ENCODE results near the gene ARHGAP15.
A peak's percentile ranks its signal among the peaks of the same experiment; 100 is the strongest.

The ARHGAP15 gene

DNA sequence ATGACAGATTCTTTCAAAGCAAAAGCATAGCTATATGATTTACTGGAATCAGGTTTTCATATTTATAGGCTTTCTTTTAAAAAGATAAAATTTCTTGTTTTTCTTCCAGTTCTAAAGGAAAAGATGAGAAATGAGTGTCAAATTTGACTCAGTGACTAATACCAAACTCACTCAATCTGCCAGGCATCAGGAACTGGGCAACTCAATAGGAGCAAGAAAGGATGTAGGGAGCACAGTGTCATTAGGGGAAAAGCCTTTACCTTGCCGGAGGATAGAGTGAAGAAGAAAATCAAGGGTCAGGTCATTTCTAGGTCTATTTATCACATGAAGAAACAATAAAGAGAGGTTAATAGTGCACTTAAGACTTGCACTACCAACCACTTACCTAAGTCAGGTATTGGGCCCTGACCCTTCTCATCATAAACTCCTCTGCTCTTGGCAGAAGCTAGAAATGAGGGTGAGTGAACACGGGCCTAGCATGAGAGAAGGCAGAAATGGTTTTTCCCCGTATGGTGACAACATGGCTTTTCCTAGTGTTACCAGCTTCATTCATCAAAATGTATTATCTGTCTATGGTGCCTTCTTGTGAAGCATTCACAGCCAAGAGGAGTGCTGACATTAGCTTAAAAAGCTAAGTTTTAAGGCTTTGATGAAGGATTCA, 151.0 kb downstream of the ARHGAP15 start:
- DNase-seq = no peak

DNA sequence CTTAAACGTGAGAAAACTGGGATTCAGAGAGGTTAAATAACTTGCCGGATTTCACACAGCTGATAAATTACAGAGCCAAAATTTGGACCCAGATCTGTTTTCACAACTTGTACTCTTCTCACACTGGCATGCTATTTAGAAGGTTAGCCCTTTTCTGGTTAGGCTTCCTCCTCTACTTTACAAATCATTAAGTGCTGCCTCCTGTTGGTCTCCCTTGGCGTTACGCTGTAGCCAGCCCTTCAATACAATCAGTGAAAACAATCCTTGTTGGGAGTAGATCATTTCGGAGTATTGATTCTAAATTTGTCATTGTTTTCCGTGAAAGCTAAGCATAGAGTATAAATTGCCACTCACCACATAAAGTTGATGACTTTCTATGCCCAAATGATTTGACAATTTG, 153.5 kb downstream of the ARHGAP15 start:
- no peak for DNase-seq

DNA sequence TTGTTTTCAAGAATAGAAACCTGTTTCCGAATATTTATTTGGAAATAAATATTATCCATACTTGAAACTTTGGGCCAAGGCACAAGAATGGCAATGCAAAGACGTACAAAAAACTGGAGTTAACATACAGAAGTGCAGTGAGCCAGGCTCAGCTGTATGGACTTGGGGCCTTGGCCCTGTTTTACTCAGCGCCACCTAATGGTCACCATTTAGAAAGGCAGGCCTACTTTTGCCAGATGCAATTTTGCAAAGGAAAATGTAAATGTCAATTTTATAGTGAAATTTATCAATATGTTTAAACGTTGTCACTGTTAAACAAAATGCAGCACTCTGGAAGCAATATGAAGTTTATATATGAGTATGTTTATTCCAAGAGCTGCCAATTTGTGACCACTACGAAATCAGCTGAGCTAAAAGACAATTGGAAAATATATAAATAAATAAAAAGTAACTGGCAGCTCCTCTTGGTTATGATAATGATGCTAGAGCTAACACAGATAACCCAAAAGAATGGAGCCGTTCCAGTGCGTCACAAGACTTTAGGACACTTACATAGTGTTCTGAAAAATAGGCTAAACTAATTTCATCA, 155.0 kb downstream of the ARHGAP15 start:
- DNase-seq = peak in 2 of 3 experiments; percentile 6 to 8

DNA sequence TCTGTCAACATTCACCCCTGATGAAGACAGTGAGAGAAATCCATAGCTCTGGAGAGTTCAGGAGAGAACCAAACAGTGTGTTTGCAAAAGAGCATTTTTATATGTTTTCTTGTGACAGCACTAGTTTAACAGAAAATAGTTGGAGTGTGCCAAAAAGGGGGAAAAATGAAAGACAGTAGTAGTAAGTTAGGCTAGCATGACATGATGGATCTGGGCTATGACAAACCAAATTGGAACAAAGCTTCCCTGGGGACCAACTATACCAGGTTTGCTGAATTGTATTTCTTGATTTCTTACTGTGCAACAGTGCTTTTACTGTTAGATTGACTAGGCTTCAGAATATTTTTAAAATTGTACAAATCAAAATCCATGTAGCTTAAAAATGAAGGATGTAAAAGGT, 159.8 kb downstream of the ARHGAP15 start:
- DNase-seq = no peak

DNA sequence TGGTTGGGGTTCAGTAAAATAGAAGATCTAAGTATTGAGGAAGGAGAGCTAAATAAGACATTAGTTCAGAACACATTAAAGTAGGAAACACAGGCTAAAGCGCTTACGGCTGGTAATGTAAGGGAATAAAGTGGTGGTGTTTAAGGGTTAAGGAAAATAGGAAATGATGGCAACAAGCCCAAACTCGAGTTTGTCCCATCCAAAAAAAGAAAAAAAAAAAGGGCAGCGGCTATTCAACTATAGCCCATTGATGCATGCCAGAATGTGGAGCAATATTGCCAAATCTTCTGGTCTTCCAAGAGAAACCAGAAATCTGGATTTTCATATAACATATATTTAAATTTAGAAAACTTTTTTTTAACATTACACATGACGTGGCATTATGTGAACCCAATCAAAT, 161.0 kb downstream of the ARHGAP15 start:
- no peak for DNase-seq

DNA sequence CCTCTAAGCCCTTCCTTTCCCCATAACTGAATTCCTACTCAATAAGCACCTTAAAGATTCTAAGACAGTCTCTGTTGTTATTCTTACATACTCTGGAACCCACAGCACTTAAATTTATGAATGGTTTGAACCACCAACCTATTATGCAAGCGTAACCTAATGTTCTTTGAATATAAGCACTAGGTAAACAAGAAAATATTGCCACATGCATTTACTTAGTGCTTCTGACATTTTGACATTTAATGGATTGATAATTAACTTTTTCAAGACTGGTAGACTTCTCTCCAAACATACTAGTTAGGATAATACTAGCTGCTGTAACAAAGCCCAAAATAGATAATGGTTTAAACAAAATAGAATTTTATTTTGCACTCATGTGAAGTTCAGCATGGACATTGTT, 164.8 kb downstream of the ARHGAP15 start:
- DNase-seq = no peak

DNA sequence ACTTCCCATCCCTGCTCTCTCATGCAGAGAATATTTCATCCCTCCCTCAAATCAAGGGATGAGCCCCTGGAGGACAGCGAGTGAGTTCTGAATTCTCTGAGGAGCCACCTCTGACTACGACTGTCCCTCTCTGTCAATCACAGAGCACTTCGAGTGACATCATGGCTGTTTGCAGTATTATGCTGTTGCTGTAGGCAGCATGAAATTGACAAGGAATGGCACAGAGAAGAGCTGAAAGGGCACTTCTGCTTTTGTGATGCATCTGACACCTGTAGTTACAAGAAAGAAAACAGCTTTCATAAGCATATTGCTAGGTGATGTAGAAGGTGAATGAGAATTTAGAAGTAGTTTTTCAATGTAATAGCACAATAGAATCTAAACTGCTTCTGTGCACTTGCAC, 166.9 kb downstream of the ARHGAP15 start:
- no peak for DNase-seq

DNA sequence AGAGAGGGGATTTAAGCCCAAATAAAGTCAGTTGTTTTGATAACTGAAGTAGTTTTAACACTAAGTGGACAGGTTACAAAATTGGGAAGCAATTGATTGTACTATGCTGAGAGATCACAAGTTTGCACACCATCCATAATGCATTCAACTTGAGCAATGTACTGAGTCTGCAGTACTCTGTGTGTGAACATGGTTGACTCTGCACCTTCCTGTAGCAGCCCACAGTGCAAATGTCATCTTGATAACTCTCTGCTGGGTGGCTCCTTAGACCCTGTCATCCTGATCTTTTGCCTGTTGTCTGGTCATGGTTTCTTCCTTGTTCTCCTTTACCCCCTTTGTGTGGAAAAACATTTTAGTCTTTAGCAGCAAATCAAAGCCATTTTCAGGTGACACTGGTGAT, 168.0 kb downstream of the ARHGAP15 start:
- no peak for DNase-seq

DNA sequence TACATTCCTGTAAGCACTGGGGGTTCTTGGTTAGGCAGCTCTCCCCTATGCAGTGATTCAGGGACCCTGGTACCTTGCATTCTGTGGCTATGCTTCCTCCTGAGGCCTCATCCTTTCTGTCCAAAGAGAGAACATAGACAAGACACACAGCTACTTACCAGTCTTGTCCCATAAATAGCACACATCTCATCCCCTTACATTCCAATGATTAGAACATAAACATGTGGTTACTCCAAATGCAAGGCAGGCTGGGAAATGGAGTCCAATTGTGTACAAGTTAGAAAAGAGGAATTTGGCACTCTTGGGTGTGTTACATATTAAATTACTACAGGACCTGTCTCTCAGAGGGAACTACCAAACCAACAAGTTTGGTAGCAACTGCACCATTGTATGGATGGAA, 171.3 kb downstream of the ARHGAP15 start:
- no peak for DNase-seq

DNA sequence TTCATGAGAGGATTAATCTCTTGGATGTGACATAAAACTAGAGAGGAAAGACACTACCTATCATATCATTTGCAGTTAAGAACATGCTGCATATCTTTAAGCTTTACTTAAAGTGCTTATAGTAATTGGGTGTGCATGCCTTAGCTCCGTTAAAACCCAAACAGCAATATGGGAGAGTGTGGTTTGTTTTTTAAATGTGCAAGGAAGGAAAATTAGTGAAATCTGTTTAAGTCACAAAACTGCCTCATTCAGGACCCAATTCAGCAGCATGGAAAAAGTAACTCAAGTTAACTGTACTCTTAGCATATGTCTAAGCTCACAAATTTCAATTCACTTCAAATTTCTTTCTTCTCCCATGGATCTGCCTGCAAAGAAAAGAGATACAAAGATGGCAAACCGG, 182.2 kb downstream of the ARHGAP15 start:
- DNase-seq = no peak

DNA sequence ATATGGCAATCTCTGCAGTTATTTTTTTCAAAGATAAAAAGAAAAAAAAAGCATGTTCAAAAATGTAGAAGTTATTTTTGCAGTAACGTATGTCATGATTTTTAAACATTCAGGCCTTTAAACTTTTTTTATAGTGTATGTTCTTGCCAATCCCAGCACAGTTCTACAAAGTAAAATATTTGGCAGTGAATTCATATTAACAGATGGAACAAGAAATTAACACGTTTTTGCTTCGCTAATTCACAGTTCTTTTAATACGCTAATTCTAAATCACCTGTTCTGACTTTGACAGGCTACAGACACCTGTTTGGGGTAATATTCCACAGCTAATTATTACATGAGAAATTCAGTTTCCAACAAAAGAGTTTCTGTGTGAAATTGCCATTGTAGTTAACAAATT, 183.2 kb downstream of the ARHGAP15 start:
- no peak for DNase-seq

DNA sequence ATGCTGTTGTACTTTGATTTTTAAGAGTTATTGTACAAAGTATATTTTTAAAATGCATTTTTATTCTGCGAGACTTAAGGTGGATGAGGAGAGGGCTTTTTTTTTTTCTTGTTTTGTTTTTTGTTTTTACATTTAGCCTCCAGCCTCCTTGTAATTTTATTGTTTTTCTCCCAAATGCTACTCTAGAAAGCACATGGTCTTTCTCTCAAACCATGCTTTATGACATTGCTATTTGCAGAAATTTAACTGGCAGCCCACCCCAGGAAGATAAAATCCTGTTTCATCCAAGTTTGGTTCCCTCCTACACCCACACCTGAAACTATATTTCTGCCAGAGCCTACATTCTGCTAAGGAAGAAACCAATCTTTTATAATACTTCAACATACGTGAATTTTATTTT, 184.6 kb downstream of the ARHGAP15 start:
- DNase-seq = no peak

DNA sequence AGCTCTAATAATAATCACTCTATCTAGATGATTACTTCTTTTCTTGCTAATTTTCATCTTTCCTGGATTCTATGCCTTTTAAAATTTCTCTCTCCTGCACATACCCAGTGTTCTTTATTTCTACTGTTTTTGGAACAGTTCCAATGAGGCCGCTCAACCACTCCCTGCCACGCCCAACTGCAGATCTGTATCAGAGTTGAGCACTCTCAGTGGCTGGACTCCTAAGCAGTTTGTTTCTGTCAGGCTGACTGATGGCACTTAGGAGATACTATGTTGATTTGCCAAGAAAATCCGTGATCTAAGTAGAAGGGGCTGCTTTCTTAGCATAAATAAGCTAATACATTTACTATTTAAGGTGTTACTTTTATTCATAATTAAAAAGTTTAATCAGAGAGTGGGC, 192.8 kb downstream of the ARHGAP15 start:
- DNase-seq = peak in 1 of 3 experiments; percentile 7

DNA sequence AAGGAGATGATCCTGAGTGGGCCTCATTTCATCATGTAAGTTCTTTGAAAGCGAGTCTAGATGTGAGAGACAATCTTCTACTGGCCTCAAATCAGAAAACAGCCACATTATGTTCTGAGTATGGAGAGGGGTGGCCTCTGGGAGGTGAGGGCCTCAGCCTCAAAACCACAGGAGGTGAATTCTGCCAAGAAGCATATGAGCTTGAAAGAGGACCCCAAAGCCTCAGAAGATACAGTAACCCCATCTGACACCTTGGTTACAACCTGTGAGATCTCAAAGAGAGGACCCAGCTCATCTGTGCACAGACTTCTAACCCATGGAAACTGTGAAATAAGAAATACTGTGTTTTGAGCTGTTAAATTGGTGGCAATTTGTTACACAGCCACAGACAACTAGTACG, 200.1 kb downstream of the ARHGAP15 start:
- DNase-seq = no peak

DNA sequence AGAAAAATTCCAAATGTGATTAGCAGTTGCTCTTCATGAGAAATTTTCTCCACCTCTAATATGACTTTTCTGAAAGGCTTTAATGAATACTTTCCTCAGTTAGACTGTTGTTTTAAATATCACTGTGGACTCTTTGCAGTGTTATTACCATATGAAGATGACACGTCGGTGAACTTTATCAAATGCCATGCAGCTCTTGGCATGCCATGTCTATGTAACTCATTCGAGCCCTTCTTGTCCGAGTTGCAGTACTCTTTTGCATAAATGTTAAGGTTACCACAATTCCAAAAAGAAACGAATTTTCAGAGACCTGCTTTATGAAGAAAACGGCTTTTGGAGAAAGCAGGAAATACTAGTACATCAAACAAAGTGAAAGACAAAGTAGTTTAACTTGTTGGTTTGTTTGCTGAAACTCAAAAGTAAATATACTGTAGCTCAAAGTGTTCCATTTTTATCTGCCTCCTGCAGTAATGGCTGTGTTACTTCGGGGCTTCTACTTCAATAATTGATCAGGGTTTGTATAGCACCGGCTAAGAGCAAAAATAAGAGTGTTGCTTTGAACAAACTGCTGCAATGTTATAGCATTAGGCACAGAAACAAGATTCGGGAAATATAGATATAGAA, 204.1 kb downstream of the ARHGAP15 start:
- DNase-seq = no peak

DNA sequence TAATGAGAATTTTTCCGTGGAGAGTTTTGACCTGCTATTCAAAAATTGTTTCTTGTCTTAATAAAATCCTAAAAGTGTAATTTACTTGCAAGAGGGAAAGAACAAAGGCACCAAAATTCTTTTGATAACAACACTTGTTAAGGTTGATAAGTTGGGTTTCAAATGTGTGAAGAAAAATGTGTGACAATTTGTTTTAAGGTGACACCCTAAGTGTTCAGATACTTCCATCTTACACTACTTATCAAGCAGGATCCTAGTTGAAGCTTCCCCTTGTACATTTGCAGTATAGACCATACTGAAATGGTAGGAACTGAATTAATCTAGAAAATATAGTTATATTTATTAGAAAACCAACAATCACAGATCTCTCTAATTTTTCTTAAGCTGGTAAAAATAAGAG, 204.6 kb downstream of the ARHGAP15 start:
- no peak for DNase-seq

DNA sequence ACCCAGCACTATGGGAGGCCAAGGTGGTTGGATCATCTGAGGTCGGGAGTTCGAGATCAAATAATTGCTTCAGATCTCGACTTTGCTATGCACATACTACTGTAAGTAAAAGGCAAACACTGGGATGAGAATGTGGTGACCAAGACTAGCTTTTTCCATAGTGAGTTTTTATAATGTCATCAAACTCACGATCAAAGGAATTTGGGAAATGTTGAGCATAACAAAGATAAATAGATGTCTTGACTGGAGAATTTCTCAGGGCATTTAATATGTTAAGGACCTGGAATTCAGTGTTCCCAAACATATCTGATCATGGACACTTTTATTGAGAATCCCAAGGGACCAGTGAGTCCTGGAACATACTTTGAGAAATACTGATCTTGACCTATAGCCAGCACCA, 205.6 kb downstream of the ARHGAP15 start:
- DNase-seq = no peak

DNA sequence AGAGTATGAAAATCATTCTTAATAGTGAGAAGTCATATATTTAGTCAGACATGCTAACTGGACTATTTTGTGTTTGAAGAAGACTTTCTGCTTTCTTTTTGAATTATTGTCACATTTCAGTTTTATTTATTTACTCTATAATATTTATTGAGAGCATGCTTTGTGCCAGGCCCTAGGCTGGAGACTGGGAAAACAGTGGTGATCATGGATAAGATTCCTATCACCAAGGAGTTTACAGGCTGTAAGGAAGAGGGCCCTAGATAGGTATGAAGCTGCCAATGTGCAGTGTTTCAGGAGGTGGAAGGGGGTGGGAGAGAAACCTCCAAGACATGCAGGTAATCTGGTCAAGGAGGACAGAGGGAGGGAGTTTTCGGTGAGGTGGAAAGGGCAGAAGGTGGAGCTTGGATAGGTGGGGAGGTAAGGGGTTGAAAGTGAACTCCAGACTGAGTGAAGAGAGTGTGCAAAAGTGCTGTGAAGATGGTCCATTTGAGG, 207.5 kb downstream of the ARHGAP15 start:
- DNase-seq = no peak

DNA sequence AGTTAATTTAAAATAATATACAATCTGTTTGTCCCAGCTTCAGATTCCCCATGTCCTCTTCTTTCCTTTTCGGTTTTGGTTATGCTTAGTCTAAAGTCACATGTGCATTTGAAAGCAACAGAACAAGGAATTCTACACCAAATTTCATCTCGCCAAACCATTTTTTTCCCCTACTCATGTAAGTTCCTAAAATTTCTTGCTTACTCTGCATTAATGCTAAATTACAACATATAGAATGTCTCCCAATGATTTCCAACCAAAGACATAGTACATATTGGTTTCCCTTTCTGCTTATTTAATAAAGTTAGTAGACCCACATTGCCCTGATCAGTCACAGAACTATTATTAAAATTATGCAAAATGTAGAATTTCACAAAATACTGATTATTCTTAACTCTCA, 212.3 kb downstream of the ARHGAP15 start:
- no peak for DNase-seq

DNA sequence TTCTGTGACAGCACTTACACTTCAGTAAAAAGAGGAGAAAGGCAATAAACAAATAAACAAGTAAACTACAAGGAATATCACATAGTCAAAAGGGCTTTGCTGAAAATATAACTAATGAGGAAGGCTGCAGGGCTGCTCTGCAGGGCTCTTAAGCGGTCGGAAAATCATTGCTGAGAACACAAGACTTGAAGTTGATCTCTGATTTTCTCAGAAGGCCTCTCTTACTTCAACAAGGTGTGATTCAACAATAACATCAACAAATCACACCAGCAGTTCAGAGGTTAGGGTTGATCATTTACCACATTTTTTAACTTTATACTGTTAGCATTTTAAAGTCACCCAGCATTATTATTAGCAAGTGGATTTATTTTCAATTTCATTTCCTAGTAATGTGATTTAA, 215.6 kb downstream of the ARHGAP15 start:
- DNase-seq = no peak

DNA sequence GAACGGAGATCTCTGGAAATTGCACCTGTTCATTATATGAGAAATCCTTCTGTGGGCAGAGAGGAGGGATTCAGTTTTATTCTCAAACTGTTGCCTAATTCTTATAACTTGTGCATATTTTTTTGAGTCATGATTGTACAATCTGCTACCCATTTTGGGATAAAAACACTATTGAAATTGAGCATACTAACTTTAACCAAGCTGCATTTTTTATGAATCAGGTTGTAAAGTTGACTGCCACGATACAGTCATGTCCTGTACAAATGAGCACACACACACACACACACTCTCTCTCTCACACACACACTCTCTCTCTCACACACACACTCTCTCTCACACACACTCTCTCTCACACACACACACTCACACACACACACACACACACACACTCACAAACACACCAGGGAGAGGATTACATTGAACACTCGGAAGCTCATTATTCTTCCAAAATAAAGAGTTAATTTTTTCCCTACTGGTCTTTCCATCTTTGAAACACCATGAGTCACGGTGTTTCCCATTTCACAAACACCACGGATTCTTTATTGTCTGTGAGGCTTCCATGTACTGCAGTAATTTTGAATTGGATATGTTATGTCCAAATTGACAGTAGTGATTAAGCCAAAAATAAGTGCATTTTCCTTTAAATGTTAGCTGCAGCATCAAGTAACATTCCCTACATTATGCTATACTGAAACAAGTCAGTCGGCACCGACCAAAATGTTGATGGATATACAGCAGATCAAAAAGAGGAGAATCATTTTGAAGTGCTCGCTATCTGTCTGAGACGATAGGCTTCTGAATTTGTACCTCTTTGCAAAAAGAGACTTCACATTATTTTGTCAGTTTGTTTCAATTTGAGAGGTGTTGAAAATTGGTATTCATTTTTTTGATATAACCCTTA, 216.9 kb downstream of the ARHGAP15 start:
- peak in 2 of 3 experiments; percentile 14 to 56 for DNase-seq

DNA sequence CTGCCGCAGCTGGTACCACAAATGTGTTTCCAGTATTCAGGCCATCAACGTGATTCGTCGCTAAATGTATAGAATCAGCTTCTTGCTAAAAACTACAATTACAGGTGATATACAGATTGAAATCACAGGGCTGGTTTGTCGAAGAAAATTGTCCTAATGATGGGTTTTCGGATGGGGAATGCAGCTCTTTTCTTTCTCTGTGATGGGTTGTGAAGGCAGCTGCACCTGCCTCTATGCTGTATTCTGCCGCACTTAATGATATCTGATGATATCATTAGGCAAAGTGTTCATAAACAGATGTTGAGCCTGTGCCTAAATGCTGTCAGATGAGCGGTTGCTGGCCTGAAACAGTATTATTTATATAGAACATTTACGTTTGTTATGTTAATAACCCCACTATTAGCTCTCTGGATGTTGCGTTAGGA, 218.1 kb downstream of the ARHGAP15 start:
- DNase-seq = peak in 2 of 3 experiments; percentile 74 to 97

DNA sequence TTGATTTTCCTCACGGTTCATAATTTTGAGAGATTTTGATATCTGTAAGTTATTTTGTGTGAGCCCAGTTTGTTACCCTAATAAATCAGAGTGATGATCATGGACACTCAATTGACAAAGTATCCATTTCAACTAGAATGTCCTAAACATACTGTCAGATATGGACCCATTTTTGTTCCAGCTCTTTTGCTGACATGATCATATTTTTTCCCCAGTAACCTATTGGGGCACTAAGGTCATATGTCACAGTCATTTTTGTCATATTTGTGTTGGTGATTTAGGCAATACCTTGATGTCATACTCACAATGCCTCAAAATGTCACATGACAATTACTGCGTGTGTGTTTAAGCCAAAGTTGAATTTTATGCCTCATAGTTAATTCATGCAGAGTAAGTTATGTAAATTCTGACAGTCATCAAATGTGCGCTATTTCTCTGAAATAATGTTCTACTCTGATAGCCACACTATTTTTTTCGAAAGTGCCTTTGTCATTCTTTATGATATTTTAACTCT, 218.7 kb downstream of the ARHGAP15 start:
- DNase-seq = peak in 2 of 3 experiments; percentile 17 to 67

All from NCI-H1417 (cell line).